Right atrium auricular region (tissue), 2 donors: Measurements from ENCODE around the gene CCNY. TPM values are rescaled to one million over a fixed set of nuclear protein-coding genes. Genes with fewer than 3 reads are reported as not detected.

Experiments
- DNase-seq: peaks from one replicate; pipeline ENCODE4 v3.0.0-alpha.2; 2019; ENCODE audit warnings: low spot score
- H3K27ac ChIP-seq, 2 donors: fragments of 200-600 bp; sonication (generic); 1 replicate in 1 of 2; 2 replicates in 1 of 2; pipeline ENCODE4 v1.5.1; 2016 to 2019
- H3K27me3 ChIP-seq, 2 donors: fragments of 200-600 bp; sonication (generic); one replicate each; pipeline versions ENCODE4 v1.5.1 to v1.6.0; 2017 to 2019
- H3K36me3 ChIP-seq: fragments of 200-600 bp; sonication (generic); one replicate; pipeline ENCODE4 v1.5.1; 2016
- H3K4me1 ChIP-seq, 2 donors: fragments of 200-600 bp; sonication (generic); one replicate each; pipeline versions ENCODE4 v1.5.1 to v1.6.0; 2017 to 2019
- H3K4me3 ChIP-seq, 2 donors: fragments of 200-600 bp; sonication (generic); 1 replicate in 1 of 2; 2 replicates in 1 of 2; pipeline ENCODE4 v1.5.1; 2017 to 2019; ENCODE audit warnings: mild to moderate bottlenecking in 1 of 2, moderate library complexity in 1 of 2
- H3K9me3 ChIP-seq, 2 donors: fragments of 200-600 bp; sonication (generic); one replicate each; pipeline ENCODE4 v1.5.1; 2019
- total RNA-seq, 2 donors: library from RNA; depleted of rRNA; stranded (reverse); fragments of >200 nt; gene quantifications; one replicate each; pipeline ENCODE4 v1.1.0, GENCODE V29; 2016
- TF ChIP-seq, protein P1 (sequence below), 2 donors: fragments of 200-600 bp; sonication (generic); IDR thresholded peaks; one replicate each; pipeline ENCODE4 v1.5.1; 2019; ENCODE audit warnings: antibody characterized with exemption in 2 of 2

The CCNY gene
- total RNA-seq, 2 donors from 2014 or later, result 35.6 to 58.1 TPM

DNA sequence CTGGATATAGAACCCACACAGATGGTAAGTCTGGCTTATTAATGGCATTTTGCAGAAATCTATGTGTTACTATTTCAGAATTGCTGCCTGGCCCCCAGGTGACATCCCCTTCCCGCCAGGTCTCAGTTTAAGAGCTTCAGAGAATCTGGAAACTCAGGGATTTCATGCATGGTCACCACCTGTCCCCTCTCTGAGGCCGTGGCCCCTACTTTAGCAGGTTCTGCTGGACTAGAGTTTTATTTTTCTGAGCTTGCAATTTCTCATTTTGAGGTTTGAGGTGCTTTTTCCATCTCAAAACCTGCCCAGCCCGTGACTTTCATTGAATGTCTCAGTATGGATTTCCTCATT lies 244.1 kb downstream of the CCNY start:
- Histone ChIP-seq H3K27ac (no peak overlapping the region), H3K27me3 (no peaks in the 10 kb centered on the region), H3K4me1 (no peaks in the 10 kb centered on the region), H3K9me3 (no peaks in the 10 kb centered on the region), H3K4me3 (no peak overlapping the region), H3K36me3 (peaks cover under 1% of the 10 kb centered on the region)
- TF ChIP-seq, protein P1, sequence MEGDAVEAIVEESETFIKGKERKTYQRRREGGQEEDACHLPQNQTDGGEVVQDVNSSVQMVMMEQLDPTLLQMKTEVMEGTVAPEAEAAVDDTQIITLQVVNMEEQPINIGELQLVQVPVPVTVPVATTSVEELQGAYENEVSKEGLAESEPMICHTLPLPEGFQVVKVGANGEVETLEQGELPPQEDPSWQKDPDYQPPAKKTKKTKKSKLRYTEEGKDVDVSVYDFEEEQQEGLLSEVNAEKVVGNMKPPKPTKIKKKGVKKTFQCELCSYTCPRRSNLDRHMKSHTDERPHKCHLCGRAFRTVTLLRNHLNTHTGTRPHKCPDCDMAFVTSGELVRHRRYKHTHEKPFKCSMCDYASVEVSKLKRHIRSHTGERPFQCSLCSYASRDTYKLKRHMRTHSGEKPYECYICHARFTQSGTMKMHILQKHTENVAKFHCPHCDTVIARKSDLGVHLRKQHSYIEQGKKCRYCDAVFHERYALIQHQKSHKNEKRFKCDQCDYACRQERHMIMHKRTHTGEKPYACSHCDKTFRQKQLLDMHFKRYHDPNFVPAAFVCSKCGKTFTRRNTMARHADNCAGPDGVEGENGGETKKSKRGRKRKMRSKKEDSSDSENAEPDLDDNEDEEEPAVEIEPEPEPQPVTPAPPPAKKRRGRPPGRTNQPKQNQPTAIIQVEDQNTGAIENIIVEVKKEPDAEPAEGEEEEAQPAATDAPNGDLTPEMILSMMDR (IDR thresholded peaks at IDR 0.05), result no peak
- DNase-seq, result no peak

DNA sequence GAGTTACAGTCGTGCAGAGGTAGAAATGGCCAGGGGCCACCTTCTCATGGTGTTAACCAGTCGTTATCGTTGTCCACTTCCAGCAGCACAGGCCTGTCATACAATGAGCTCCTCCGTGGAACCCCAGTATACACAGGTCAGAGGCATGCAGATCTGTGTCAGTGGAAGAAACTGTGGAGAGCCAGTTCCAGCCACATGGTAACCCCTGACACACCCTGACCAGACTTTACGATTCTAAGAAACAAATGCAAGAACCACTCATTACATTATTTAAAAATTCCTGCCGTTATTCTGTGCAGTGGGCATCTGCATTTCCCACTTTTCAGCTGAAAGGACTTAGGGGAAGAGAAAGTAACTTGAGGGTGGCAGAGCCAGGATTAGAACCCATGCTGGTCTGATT lies 245.3 kb downstream of the CCNY start:
- no peaks in the 10 kb centered on the region for H3K27me3 ChIP-seq
- H3K27ac ChIP-seq, result no peak overlapping the region
- TF ChIP-seq, protein P1 (IDR thresholded peaks at IDR 0.05), result no peak

DNA sequence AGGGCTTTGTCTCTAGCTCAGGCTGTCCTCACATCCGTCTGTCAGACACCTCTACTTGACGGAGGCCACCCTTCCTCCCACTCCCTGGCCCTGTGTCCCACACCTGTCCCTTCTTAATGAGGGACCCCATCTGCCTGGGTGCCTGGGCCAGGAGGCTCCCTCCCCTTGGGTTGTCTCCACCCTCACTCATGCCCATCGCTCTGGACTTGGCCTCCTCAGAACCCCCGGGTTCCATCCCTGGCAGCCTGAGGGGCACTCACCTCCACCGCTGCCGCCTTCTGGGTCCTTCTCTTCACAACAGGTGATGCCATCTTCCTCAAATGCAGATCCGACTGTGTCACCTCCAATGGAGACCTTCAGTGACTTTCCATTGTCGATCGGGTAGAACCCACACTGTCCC lies 248.6 kb downstream of the CCNY start:
- no peaks in the 10 kb centered on the region for H3K9me3 ChIP-seq
- no peak overlapping the region for H3K4me3 ChIP-seq
- no peaks in the 10 kb centered on the region for H3K36me3 ChIP-seq
- no peaks in the 10 kb centered on the region for H3K4me1 ChIP-seq
- H3K27ac ChIP-seq, result no peak overlapping the region
- no peak for DNase-seq
- no peaks in the 10 kb centered on the region for H3K27me3 ChIP-seq
- TF ChIP-seq, protein P1 (IDR thresholded peaks at IDR 0.05), result no peak

More for the DNA sequence above, 245.3 kb downstream of the CCNY start:
- no peak for DNase-seq
- H3K4me1 ChIP-seq, result no peaks in the 10 kb centered on the region
- H3K36me3 ChIP-seq, result no peaks in the 10 kb centered on the region
- no peaks in the 10 kb centered on the region for H3K9me3 ChIP-seq
- H3K4me3 ChIP-seq, result no peak overlapping the region

DNA sequence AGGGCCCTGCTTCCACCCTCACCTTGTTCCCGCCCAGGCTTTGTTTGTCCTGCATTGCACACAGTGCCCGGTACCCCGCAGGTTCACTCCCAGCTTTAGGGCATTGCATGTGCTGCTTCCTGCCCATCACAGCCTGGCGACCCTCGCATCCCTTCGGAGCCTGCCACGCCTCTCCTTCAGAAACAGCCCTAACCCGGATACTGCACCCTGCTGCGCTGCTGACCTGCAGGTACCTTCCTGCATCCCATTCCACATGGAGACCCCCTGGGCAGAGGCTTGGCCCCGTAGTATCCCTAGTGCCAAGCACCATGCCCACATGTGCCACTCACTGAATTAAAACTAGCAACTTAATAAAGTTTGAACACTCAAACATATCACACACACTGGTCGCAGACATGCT lies 249.0 kb downstream of the CCNY start:
- Histone ChIP-seq H3K4me1 (no peaks in the 10 kb centered on the region), H3K27ac (no peak overlapping the region), H3K27me3 (no peaks in the 10 kb centered on the region), H3K36me3 (no peaks in the 10 kb centered on the region), H3K9me3 (no peaks in the 10 kb centered on the region), H3K4me3 (no peak overlapping the region)
- TF ChIP-seq, protein P1 (IDR thresholded peaks at IDR 0.05), result no peak
- DNase-seq, result no peak

DNA sequence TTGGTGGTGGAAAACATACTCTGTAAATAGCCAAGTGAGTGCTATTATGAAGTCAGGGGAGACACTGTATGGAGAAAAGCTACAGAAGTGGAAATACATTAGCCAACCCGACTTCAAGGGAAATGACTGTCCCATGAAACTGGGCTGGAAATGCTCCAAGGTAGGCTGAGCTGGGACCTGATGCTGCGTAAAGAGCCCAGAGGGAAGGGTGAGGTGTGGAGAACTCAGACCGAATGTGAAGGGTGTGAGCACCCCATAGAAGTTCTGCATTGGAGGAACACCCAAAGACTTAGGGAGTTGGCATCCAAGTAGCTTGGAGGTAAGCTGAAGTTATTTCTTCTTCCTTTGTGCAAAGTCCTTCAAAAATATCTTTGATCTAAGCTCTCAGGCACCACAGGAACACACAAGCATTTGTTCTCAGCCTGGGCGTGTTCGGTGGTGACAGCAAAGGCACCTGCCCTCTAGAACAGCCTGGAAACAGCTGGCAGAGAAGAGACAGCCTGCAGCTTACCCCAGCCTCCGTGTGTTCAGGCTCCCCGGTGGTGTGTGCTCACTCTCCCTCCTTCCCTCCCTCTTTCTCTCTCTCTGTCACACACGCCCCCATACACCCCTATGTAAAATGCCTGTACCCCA lies 249.7 kb downstream of the CCNY start:
- TF ChIP-seq, protein P1 (IDR thresholded peaks at IDR 0.05), result no peak

DNA sequence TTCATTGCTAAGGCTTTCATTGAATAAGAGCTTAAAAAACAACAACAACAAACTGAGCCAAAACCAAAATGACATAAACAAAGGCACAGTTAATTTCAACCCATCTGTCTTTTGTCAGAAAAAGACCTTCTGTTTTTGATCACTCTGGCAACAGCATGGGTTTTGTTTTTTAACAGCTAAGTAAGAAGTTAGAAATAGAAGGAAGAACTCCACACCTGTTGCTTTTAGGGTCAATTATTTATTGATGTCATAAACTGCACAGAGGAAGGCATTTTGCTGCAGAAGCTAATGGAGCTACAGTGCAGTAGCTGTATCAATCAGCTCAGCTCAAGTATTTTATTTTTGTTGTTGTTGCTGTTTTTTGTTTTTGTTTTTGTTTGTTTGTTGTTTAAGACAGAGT lies 252.5 kb downstream of the CCNY start:
- TF ChIP-seq, protein P1 (IDR thresholded peaks at IDR 0.05), result no peak
- Histone ChIP-seq H3K4me3 (no peak overlapping the region), H3K36me3 (no peaks in the 10 kb centered on the region), H3K4me1 (no peaks in the 10 kb centered on the region), H3K27me3 (no peaks in the 10 kb centered on the region), H3K9me3 (no peaks in the 10 kb centered on the region), H3K27ac (no peak overlapping the region)
- DNase-seq, result no peak

More for the DNA sequence above, 249.7 kb downstream of the CCNY start:
- Histone ChIP-seq H3K4me3 (no peak overlapping the region), H3K27me3 (no peaks in the 10 kb centered on the region), H3K36me3 (no peaks in the 10 kb centered on the region), H3K9me3 (no peaks in the 10 kb centered on the region), H3K27ac (no peak overlapping the region), H3K4me1 (no peaks in the 10 kb centered on the region)
- no peak for DNase-seq
